GM12878 (cell line): ENCODE data around the gene MACF1. TPM values are rescaled to one million over a fixed set of nuclear protein-coding genes. Genes with fewer than 3 reads are reported as not detected.
A peak's percentile ranks its signal among the peaks of the same experiment; 100 is the strongest.

Source experiments
- ATAC-seq: fragments of 200-7000 bp; cut with Tn5 transposase; 3 replicates; pipeline ENCODE4 v1.9.1; 2020; ENCODE audit warnings: mild to moderate bottlenecking, moderate library complexity
- BruUV-seq: library from RNA; stranded (reverse); fragments of 400-500 nt; replicated peaks from 2 replicates; lab custom pipeline; 2021; lab: Mats Ljungman, UMichigan
- CTCF ChIA-PET: fragments of 300-600 bp; sonication (Branson Sonifier 250); formaldehyde crosslinking; extraction: SDS; loops from one replicate; lab custom pipeline; 2021; ENCODE audit warnings: inconsistent platforms; lab: Yijun Ruan, JAX
- POLR2A ChIA-PET: fragments of 350-600 bp; formaldehyde crosslinking; extraction: SDS; loops from one replicate; lab custom pipeline; 2021; ENCODE audit warnings: inconsistent platforms; lab: Charles Lee
- RAD21 ChIA-PET: fragments of 300-600 bp; sonication (Branson Sonifier 250); formaldehyde crosslinking; loops from one replicate; lab custom pipeline; 2023; ENCODE audit warnings: antibody characterized with exemption; ENCODE audit not compliant: unreplicated experiment; lab: Charles Lee
- SMC1A ChIA-PET: fragments of 300-600 bp; sonication (Branson Sonifier 250); formaldehyde crosslinking; loops from one replicate; lab custom pipeline; 2023; ENCODE audit not compliant: unreplicated experiment, uncharacterized antibody; lab: Charles Lee
- DNase-seq: peaks from one replicate; pipeline ENCODE4 v3.0.0-alpha.2; 2011; ENCODE audit warnings: low read depth, low spot score
- FAIRE-seq: peaks from 3 replicates; lab custom pipeline; 2011; peaks lifted over from hg19 to GRCh38; lab: Jason Lieb, UNC
- H2AFZ ChIP-seq: 2 replicates; pipeline ENCODE4 v1.6.0; 2011; ENCODE audit warnings: low read depth, low read length, control low read depth; ENCODE audit not compliant: control insufficient read depth
- H3K27ac ChIP-seq: 2 replicates; pipeline ENCODE4 v1.5.1; 2011; ENCODE audit warnings: control low read depth; ENCODE audit not compliant: control insufficient read depth, insufficient read depth
- H3K27me3 ChIP-seq, 2 experiments: replicated peaks in 1 of 2; 2 replicates each; pipeline versions ENCODE4 v1.6.0 to v1.6.1; 2011; ENCODE audit warnings: low read length in 1 of 2; ENCODE audit not compliant: control insufficient read depth in 2 of 2, insufficient read depth in 2 of 2
- H3K36me3 ChIP-seq, 2 experiments: 2 replicates each; pipeline ENCODE4 v1.5.1; 2011; ENCODE audit warnings: low read length in 1 of 2; ENCODE audit not compliant: control insufficient read depth in 2 of 2, insufficient read depth in 2 of 2
- H3K4me1 ChIP-seq: 2 replicates; pipeline ENCODE4 v1.6.1; 2011; ENCODE audit warnings: mild to moderate bottlenecking, low read length, moderate library complexity, mixed read lengths; ENCODE audit not compliant: control insufficient read depth, insufficient read depth
- H3K4me2 ChIP-seq: 2 replicates; pipeline ENCODE4 v1.6.0; 2011; ENCODE audit warnings: control low read depth; ENCODE audit not compliant: control insufficient read depth, insufficient read depth
- H3K4me3 ChIP-seq: fragments of 200-600 bp; sonication (generic); 2 replicates; pipeline ENCODE4 v1.5.1; 2016
- H3K79me2 ChIP-seq: 2 replicates; pipeline ENCODE4 v1.6.0; 2011; ENCODE audit warnings: low read length; ENCODE audit not compliant: control insufficient read depth, insufficient read depth
- H3K9ac ChIP-seq: 2 replicates; pipeline ENCODE4 v1.8.0; 2011; ENCODE audit warnings: low read length, control low read depth, mixed read lengths; ENCODE audit not compliant: control insufficient read depth, insufficient read depth
- H3K9me3 ChIP-seq: replicated peaks from 3 replicates; pipeline ENCODE4 v1.5.1; 2011; ENCODE audit warnings: mild to moderate bottlenecking, low read length; ENCODE audit not compliant: control insufficient read depth, insufficient read depth
- H4K20me1 ChIP-seq: 2 replicates; pipeline ENCODE4 v1.6.0; 2011; ENCODE audit not compliant: control insufficient read depth, insufficient read depth
- ETV6 ChIP-seq, 2 experiments: fragments of 450-650 bp in 1 of 2; IDR thresholded peaks in 1 of 2; conservative IDR thresholded peaks in 1 of 2; 2 replicates each; pipeline ENCODE4 v1.6.1; 2014; ENCODE audit warnings: antibody characterized with exemption in 1 of 2, borderline replicate concordance in 1 of 2, low read depth in 1 of 2, mild to moderate bottlenecking in 1 of 2, moderate library complexity in 1 of 2
- EZH2 ChIP-seq: IDR thresholded peaks from 2 replicates; pipeline ENCODE4 v1.6.1; 2012; ENCODE audit warnings: low read depth, mild to moderate bottlenecking, control low read depth, inconsistent platforms, low read length, borderline replicate concordance; ENCODE audit not compliant: control insufficient read depth
- GABPA ChIP-seq: IDR thresholded peaks from 2 replicates; pipeline ENCODE4 v1.6.1; 2014; ENCODE audit warnings: antibody characterized with exemption, low read depth, mild to moderate bottlenecking, inconsistent platforms
- HCFC1 ChIP-seq: fragments of 150-350 bp; IDR thresholded peaks from 2 replicates; pipeline ENCODE4 v1.6.1; 2014; ENCODE audit warnings: low read length
- RAD21 ChIP-seq: IDR thresholded peaks from 2 replicates; pipeline ENCODE4 v1.6.1; 2011; ENCODE audit warnings: mild to moderate bottlenecking, low read depth, low read length, moderate library complexity; ENCODE audit not compliant: insufficient read depth
- ZNF207 ChIP-seq: fragments of 450-650 bp; IDR thresholded peaks from 2 replicates; pipeline ENCODE4 v1.6.1; 2014; ENCODE audit warnings: antibody characterized with exemption, mild to moderate bottlenecking, borderline replicate concordance
- WGBS: methylation state at CpG from one replicate; pipeline ENCODE4 v1.1.6; 2016; ENCODE audit warnings: low lambda C conversion rate; ENCODE audit not compliant: insufficient replicate concordance, insufficient coverage; ENCODE audit errors: missing lambda C conversion rate; 5-methylcytosine and 5-hydroxymethylcytosine counted together
- in situ Hi-C: fragments of 300-500 bp; cut with MboI; formaldehyde crosslinking; loops from 9 replicates; pipeline ENCODE4 v1.14.3; 2018; ENCODE audit warnings: mixed read lengths
- intact Hi-C: fragments of 100-400 bp; cut with micrococcal nuclease; formaldehyde crosslinking; loops from one replicate; pipeline ENCODE4 v1.14.2; 2022; ENCODE audit not compliant: unreplicated experiment
- polyA plus RNA-seq, 11 experiments: library from polyadenylated mRNA; depleted of rRNA in 4 of 11; unstranded in 6 of 11; stranded (reverse) in 5 of 11; fragments of >200 nt; fragmentation: Nextera tagmentation in 4 of 11; fragmentation: Illumina TruSeq in 1 of 11; extraction: Ambion mirVana in 4 of 11; extraction: Trizol in 1 of 11; gene quantifications; 1 replicate in 1 of 11; 2 replicates in 10 of 11; pipeline versions ENCODE4 v1.2.1 to v1.2.3, GENCODE V29; 2011 to 2016; ENCODE audit warnings: inconsistent platforms in 2 of 11, missing spikeins in 2 of 11, low read depth in 1 of 11
- total RNA-seq, 4 experiments: library from RNA; depleted of rRNA in 3 of 4; stranded (reverse); fragments of >200 nt in 3 of 4; fragmentation: Illumina TruSeq in 1 of 4; extraction: Trizol in 1 of 4; gene quantifications; 2 replicates each; pipeline versions ENCODE4 v1.2.1 to v1.2.3, GENCODE V29; 2013 to 2021

Gene MACF1
- total and polyA plus RNA-seq, 10 of the 15 experiments (the other 5 are each of a cell fraction or from before 2014, with no cell fraction given), result 15.5 to 201 (median 76.9) TPM

DNA sequence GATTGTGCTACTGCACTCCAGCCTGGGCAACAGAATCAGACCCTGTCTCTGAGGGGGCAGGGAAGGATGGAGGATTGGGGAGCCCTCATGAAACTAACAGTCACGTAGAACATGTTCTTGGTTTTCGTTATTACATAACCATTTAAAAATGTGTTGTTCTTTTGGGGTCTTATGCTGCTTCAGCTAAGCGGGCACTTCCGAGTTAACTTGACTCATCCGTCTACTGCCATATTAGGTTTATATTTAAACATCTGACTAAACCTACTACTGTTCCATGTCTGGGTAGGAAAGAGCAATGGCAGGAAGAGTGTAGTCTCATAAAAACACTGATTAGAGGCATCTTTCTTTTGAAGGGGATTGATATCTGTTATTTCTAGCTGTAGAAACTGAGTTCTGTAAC is 227.4 kb downstream of the MACF1 start:
- peaks cover 11 to 41% of the 10 kb centered on the region in 2 experiments for H3K36me3 ChIP-seq
- no peak overlapping the region for H2AFZ ChIP-seq
- H3K4me1 ChIP-seq, result no peaks in the 10 kb centered on the region
- 96% methylated on average over 5 of the region's 5 CpGs for WGBS
- H3K4me3 ChIP-seq, result no peak overlapping the region
- TF ChIP-seq RAD21 (no peak), ETV6 (conservative IDR thresholded peaks at IDR 0.05 in 1 of 2, IDR thresholded peaks at IDR 0.05 in 1 of 2; ENCODE audit: borderline replicate concordance in 1 of 2, low read depth in 1 of 2) (peak in 1 of 2 experiments; percentile 14; a peak in 1 of 4 replicates), GABPA (no peak), ZNF207 (no peak), HCFC1 (no peak), EZH2 (no peak)
- intact Hi-C loops (no loop called here), in situ Hi-C loops (no loop called here)
- no peaks in the 10 kb centered on the region for H3K9me3 ChIP-seq
- no peak overlapping the region for H3K9ac ChIP-seq
- H3K27ac ChIP-seq, result no peak overlapping the region
- ATAC-seq, result no peak
- ChIA-PET RAD21 (interaction anchor here (0.7 kb wide), 1 partner anchor 333 kb away, joined by 3 read pairs; no protein-coding TSS in a partner anchor), SMC1A (interaction anchor here (0.8 to 1.6 kb wide), 3 partner anchors 7 to 21 kb away, joined by 3 read pairs; no protein-coding TSS in a partner anchor), POLR2A (no interaction called here), CTCF (interaction anchor here (0.9 to 3.4 kb wide), 4 partner anchors 9 to 333 kb away, joined by 3 to 12 read pairs (median 4); no protein-coding TSS in a partner anchor)
- no peak for DNase-seq
- H3K79me2 ChIP-seq, result no peaks in the 10 kb centered on the region
- H4K20me1 ChIP-seq, result no peaks in the 10 kb centered on the region
- FAIRE-seq, result no peak
- no TSS peak for BruUV-seq
- no peaks in the 10 kb centered on the region for H3K27me3 ChIP-seq
- H3K4me2 ChIP-seq, result no peak overlapping the region
